ENCODE data around the gene TUBA3E.
"Not testable (repeated sequence)": the region's sequence is repeated elsewhere in the genome, so short reads cannot be mapped to it uniquely, and the experiment has no call there.

DNA sequence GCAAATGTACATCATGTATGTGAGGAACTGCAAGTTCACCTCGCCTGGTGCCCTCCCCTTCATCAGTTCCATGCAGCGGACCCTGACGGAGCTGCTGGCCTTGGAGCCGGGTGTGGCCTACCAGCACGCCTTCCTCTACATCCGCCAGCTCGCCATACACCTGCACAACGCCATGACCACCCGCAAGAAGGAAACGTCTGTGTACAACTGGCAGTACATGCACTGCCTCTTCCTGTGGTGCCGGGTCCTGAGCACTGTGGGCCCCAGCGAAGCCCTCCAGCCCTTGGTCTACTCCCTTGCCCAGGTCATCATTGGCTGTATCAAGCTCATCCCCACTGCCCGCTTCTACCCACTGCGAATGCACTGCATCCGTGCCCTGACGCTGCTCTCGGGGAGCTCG, 32.1 kb upstream of the TUBA3E start:
- TF ChIP-seq POLR2AphosphoS5 (IDR thresholded peaks at IDR 0.05; ENCODE audit: borderline replicate concordance, low read depth, low read length); EZH2 (IDR thresholded peaks at IDR 0.05): not testable (repeated sequence)
